ENCODE data around the gene PIK3R2.

DNA sequence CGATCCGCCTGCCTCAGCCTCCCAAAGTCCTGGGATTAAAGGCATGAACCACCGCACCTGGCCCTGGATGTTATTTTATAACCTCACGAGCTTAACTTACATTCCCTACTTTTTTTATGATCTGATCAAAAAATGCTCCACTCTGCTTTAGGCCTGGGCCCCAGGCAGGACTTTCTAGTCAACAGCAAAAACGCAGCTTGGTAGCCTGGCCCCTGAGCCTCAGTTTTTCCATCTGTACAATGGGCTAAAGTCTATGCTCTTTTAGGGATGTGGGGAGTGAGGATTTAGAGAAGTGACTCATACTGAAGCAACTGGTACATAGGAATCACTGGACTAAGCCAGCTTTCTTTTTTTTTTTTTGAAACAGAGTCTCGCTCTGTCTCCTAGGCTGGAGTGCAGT, 11.9 kb upstream of the PIK3R2 start:
- no peak for TF ChIP-seq CTCF (IDR thresholded peaks at IDR 0.05)
- TF ChIP-seq ZFX (IDR thresholded peaks at IDR 0.05; ENCODE audit: borderline replicate concordance) = no peak

All from 22Rv1 (cell line).